Hepatocyte (in vitro differentiated cells): Measurements from ENCODE around the gene PKN2. TPM values are rescaled to one million over a fixed set of nuclear protein-coding genes. Genes with fewer than 3 reads are reported as not detected.

ENCODE experiments used
- DNase-seq: peaks from one replicate; pipeline ENCODE4 v3.0.0-alpha.2; 2016; ENCODE audit warnings: low spot score
- H2AFZ ChIP-seq: fragments of 200-600 bp; sonication (generic); 2 replicates; pipeline ENCODE4 v1.6.0; 2016; ENCODE audit warnings: antibody characterized with exemption, mild to moderate bottlenecking
- H3K27ac ChIP-seq: fragments of 200-600 bp; sonication (generic); 2 replicates; pipeline ENCODE4 v1.5.1; 2016; ENCODE audit warnings: mild to moderate bottlenecking
- H3K27me3 ChIP-seq: fragments of 200-600 bp; sonication (generic); 2 replicates; pipeline ENCODE4 v1.6.1; 2016
- H3K36me3 ChIP-seq: fragments of 200-600 bp; sonication (generic); replicated peaks from 2 replicates; pipeline ENCODE4 v1.5.1; 2016; ENCODE audit warnings: low read depth; ENCODE audit not compliant: insufficient read depth
- H3K4me1 ChIP-seq: fragments of 200-600 bp; sonication (generic); 2 replicates; pipeline ENCODE4 v1.5.1; 2016; ENCODE audit warnings: mild to moderate bottlenecking, moderate library complexity; ENCODE audit not compliant: insufficient read depth
- H3K4me2 ChIP-seq: fragments of 200-600 bp; sonication (generic); 2 replicates; pipeline ENCODE4 v1.6.0; 2016
- H3K4me3 ChIP-seq: fragments of 200-600 bp; sonication (generic); 2 replicates; pipeline ENCODE4 v1.5.1; 2016; ENCODE audit warnings: mild to moderate bottlenecking
- H3K79me2 ChIP-seq: fragments of 200-600 bp; sonication (generic); 2 replicates; pipeline ENCODE4 v1.6.0; 2017; ENCODE audit warnings: mild to moderate bottlenecking
- H3K9me2 ChIP-seq: fragments of 200-600 bp; sonication (generic); replicated peaks from 2 replicates; pipeline ENCODE4 v1.6.0; 2017; ENCODE audit warnings: mild to moderate bottlenecking; ENCODE audit not compliant: insufficient read depth
- H3K9me3 ChIP-seq: fragments of 200-600 bp; sonication (generic); 2 replicates; pipeline ENCODE4 v1.5.1; 2016; ENCODE audit warnings: low read depth, mild to moderate bottlenecking
- H4K20me1 ChIP-seq: fragments of 200-600 bp; sonication (generic); 2 replicates; pipeline ENCODE4 v1.6.0; 2016; ENCODE audit warnings: mild to moderate bottlenecking; ENCODE audit not compliant: insufficient read depth, poor library complexity, severe bottlenecking
- EZH2 ChIP-seq: fragments of 200-600 bp; sonication (generic); IDR thresholded peaks from 2 replicates; pipeline ENCODE4 v1.6.1; 2016; ENCODE audit warnings: antibody characterized with exemption, mild to moderate bottlenecking, borderline replicate concordance
- EZH2phosphoT487 ChIP-seq: fragments of 200-600 bp; sonication (generic); IDR thresholded peaks from one replicate; pipeline ENCODE4 v1.6.1; 2018; ENCODE audit warnings: antibody characterized with exemption, mild to moderate bottlenecking, low read depth, moderate library complexity; ENCODE audit not compliant: unreplicated experiment, severe bottlenecking
- WGBS: methylation state at CpG from one replicate; pipeline ENCODE4 v1.1.6; 2016; ENCODE audit warnings: low lambda C conversion rate; ENCODE audit errors: missing lambda C conversion rate; 5-methylcytosine and 5-hydroxymethylcytosine counted together
- polyA plus RNA-seq: library from polyadenylated mRNA; unstranded; fragments of >200 nt; fragmentation: Nextera tagmentation; extraction: Ambion mirVana; gene quantifications from 2 replicates; pipeline ENCODE4 v1.2.1, GENCODE V29; 2016
- total RNA-seq: library from RNA; depleted of rRNA; stranded (reverse); fragments of >200 nt; gene quantifications from 2 replicates; pipeline ENCODE4 v1.2.3, GENCODE V29; 2014
- TF ChIP-seq, protein P1 (sequence below): fragments of 200-600 bp; sonication (generic); IDR thresholded peaks from 2 replicates; pipeline ENCODE4 v1.5.1; 2016; ENCODE audit warnings: antibody characterized with exemption, mild to moderate bottlenecking; ENCODE audit not compliant: poor library complexity

The PKN2 gene
- total and polyA plus RNA-seq, 2 experiments from 2014 or later, result 16.4 to 54.0 TPM

DNA sequence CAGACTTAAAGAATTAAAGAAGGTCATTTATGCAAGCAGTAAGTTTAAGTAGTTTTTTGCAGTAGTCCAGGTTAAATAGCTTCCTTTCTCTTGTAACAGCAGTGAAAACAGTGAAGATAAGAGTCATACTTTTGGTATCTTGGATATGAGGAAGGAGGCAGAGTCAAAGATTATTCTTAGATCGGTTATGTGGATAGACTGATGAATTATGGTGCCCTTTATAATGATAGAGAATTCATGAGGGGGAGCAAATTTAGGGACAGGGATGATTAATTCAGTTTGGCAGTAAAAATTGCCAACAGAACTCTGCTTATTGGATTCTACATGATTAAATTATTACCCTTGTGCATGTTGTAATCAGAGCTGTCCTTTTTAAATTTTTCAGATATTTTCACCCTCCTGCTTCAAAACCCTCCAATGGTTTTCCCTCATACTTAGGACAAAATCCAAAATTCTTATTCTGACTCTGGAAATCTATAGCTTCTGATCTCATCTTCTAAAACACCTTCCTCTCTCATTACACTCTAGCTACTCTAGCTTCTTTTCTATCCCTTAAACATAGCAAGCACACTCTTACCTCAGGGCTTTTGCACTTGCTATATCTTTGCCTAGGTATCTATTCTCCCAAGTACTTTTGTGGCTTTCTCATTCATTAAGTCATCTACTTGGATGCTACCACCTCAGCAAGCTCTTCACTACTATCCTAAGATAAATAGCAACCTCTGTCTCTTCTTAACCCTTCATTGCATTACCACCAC is 79.8 kb downstream of the PKN2 start:
- Histone ChIP-seq H3K9me3 (no peaks in the 10 kb centered on the region), H2AFZ (no peak overlapping the region), H3K9me2 (no peaks in the 10 kb centered on the region), H3K27ac (no peak overlapping the region), H3K4me2 (no peak overlapping the region), H3K4me3 (no peak overlapping the region), H3K27me3 (no peaks in the 10 kb centered on the region), H3K4me1 (no peaks in the 10 kb centered on the region), H4K20me1 (no peaks in the 10 kb centered on the region), H3K36me3 (no peaks in the 10 kb centered on the region), H3K79me2 (peaks cover 54% of the 10 kb centered on the region)
- TF ChIP-seq EZH2phosphoT487 (no peak), EZH2 (no peak)
- TF ChIP-seq, protein P1, sequence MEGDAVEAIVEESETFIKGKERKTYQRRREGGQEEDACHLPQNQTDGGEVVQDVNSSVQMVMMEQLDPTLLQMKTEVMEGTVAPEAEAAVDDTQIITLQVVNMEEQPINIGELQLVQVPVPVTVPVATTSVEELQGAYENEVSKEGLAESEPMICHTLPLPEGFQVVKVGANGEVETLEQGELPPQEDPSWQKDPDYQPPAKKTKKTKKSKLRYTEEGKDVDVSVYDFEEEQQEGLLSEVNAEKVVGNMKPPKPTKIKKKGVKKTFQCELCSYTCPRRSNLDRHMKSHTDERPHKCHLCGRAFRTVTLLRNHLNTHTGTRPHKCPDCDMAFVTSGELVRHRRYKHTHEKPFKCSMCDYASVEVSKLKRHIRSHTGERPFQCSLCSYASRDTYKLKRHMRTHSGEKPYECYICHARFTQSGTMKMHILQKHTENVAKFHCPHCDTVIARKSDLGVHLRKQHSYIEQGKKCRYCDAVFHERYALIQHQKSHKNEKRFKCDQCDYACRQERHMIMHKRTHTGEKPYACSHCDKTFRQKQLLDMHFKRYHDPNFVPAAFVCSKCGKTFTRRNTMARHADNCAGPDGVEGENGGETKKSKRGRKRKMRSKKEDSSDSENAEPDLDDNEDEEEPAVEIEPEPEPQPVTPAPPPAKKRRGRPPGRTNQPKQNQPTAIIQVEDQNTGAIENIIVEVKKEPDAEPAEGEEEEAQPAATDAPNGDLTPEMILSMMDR, result no peak
- no peak for DNase-seq
- 67% methylated on average over 1 of the region's 1 CpG for WGBS

DNA sequence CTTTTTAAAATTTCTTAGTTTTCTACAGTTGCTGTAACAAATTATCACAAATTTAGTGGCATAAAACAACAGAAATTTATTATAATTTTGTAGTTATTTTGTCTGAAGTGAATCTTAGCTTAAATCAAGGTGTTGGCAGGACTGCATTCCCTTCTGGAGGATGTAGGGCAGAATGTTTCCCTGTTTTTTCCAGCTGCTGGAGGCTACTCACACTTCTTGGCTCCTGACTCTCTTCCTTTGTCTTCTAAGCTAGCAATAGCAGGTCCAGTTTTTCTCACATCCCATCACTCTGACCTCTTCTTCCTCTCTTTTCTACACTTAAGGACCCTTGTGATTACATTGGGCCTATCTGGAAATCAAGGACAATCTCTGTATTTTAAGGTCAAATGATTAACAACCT is 84.1 kb downstream of the PKN2 start:
- H3K9me3 ChIP-seq, result no peaks in the 10 kb centered on the region
- H4K20me1 ChIP-seq, result no peaks in the 10 kb centered on the region
- no peak overlapping the region for H3K4me3 ChIP-seq
- TF ChIP-seq, protein P1, result no peak
- TF ChIP-seq EZH2phosphoT487 (no peak), EZH2 (no peak)
- H3K4me2 ChIP-seq, result no peak overlapping the region
- no peak for DNase-seq
- peaks cover 48% of the 10 kb centered on the region for H3K79me2 ChIP-seq
- H3K4me1 ChIP-seq, result no peaks in the 10 kb centered on the region
- H2AFZ ChIP-seq, result no peak overlapping the region
- no peak overlapping the region for H3K27ac ChIP-seq
- H3K9me2 ChIP-seq, result no peaks in the 10 kb centered on the region
- no peaks in the 10 kb centered on the region for H3K36me3 ChIP-seq
- H3K27me3 ChIP-seq, result no peaks in the 10 kb centered on the region

DNA sequence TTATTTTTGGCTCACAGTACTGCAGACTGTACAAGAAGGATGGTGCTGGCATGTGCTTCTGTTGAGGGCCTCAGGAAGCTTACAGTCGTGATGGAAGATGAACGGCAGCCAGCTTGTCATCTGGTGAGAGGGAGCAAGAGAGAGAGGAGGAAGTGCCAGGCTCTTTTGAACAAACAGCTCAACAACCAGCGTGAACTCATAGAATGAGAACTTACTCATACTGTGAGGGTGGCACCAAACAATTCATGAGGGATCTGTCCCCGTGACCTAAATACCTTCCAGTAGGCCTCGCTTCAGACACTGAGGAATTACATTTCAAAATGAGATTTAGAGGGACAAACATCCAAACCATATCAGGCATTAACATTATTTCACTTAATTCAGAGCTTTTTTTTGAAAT is 84.7 kb downstream of the PKN2 start:
- no peak overlapping the region for H3K4me3 ChIP-seq
- TF ChIP-seq EZH2 (no peak), EZH2phosphoT487 (no peak)
- TF ChIP-seq, protein P1, result no peak
- H3K4me2 ChIP-seq, result no peak overlapping the region
- peaks cover 47% of the 10 kb centered on the region for H3K79me2 ChIP-seq
- DNase-seq, result no peak
- H3K4me1 ChIP-seq, result no peaks in the 10 kb centered on the region
- no peaks in the 10 kb centered on the region for H3K36me3 ChIP-seq
- H3K9me3 ChIP-seq, result no peaks in the 10 kb centered on the region
- H3K27ac ChIP-seq, result no peak overlapping the region
- no peaks in the 10 kb centered on the region for H3K9me2 ChIP-seq
- no peak overlapping the region for H2AFZ ChIP-seq
- WGBS, result 89% methylated on average over 5 of the region's 5 CpGs
- no peaks in the 10 kb centered on the region for H4K20me1 ChIP-seq
- no peaks in the 10 kb centered on the region for H3K27me3 ChIP-seq
